Measurements from ENCODE around the gene DTNBP1. TPM values are rescaled to one million over a fixed set of nuclear protein-coding genes. Genes with fewer than 3 reads are reported as not detected.

Gene DTNBP1
- total and polyA plus RNA-seq, 2 of the 8 experiments (the other 6 are each of a cell fraction or from before 2014, with no cell fraction given): 13.5 to 22.1 TPM

- POLR2A ChIA-PET (ENCODE audit: partially characterized antibody): no interaction called here
- H3K27ac ChIP-seq (ENCODE audit: low read depth, low read length): no peak overlapping the region
Observed at GRCh38 chr6:15560713-15561112, 102.1 kb downstream of the DTNBP1 start.

More at GRCh38 chr6:15560713-15561112, 102.1 kb downstream of the DTNBP1 start:
- no peak overlapping the region for H2AFZ ChIP-seq (ENCODE audit: low read length)
- WGBS, 2 experiments (ENCODE audit: extremely low coverage in 1 of 2, insufficient coverage in 1 of 2, insufficient read length in 1 of 2, insufficient replicate concordance in 2 of 2, low coverage in 1 of 2, low lambda C conversion rate in 2 of 2, missing lambda C conversion rate in 1 of 2): 100% methylated on average over 1 of the region's 1 CpG; no CpG with 5 or more reads in 1 of the 2 experiments
- H4K20me1 ChIP-seq (replicated peaks in 1 of 2; ENCODE audit: control insufficient read depth in 1 of 2, insufficient read depth in 2 of 2, low read length in 2 of 2): peaks cover 0 to 2% of the 10 kb centered on the region in 2 experiments
- no peak overlapping the region for H4K91ac ChIP-seq (replicated peaks; ENCODE audit: insufficient read length, low read length)
- no peaks in the 10 kb centered on the region for H3K23me2 ChIP-seq (ENCODE audit: low read depth, low read length)
- H3K4me3 ChIP-seq (ENCODE audit: extremely low read depth in 1 of 4, insufficient read depth in 2 of 4, low read depth in 3 of 4, low read length in 4 of 4): no peak overlapping the region
- CTCF ChIA-PET (ENCODE audit: partially characterized antibody): interaction anchor here (0.6 kb wide), 1 partner anchor 647 kb away, joined by 5 read pairs; no protein-coding TSS in a partner anchor
- no peak overlapping the region for H2BK20ac ChIP-seq (ENCODE audit: low read length)
- H3K79me1 ChIP-seq (ENCODE audit: low read depth, low read length): no peaks in the 10 kb centered on the region
- no peak overlapping the region for H3K4ac ChIP-seq (replicated peaks; ENCODE audit: insufficient read length, low read depth, low read length)
- no peak overlapping the region for H3K9ac ChIP-seq (replicated peaks in 1 of 4; ENCODE audit: extremely low read depth in 1 of 4, low read depth in 3 of 4, low read length in 3 of 4)
- H2AK5ac ChIP-seq (ENCODE audit: low read depth, low read length): no peak overlapping the region
- no peak overlapping the region for H2BK5ac ChIP-seq (ENCODE audit: low read depth, low read length)
- no peak overlapping the region for H3K23ac ChIP-seq (ENCODE audit: insufficient read length)
- H3K14ac ChIP-seq (ENCODE audit: insufficient read length): no peak overlapping the region
- TF ChIP-seq SP2 (IDR thresholded peaks at IDR 0.05; ENCODE audit: low read length) (no peak), YY1 (IDR thresholded peaks at IDR 0.05; ENCODE audit: low read depth, low read length) (no peak), RAD21 (IDR thresholded peaks at IDR 0.05 in 1 of 2, conservative IDR thresholded peaks at IDR 0.05 in 1 of 2; ENCODE audit: low read depth in 2 of 2, low read length in 2 of 2) (no peak), SUZ12 (IDR thresholded peaks at IDR 0.05; ENCODE audit: low read length) (no peak), RFX5 (IDR thresholded peaks at IDR 0.05; ENCODE audit: borderline replicate concordance, low read depth, low read length) (no peak), TBP (IDR thresholded peaks at IDR 0.05; ENCODE audit: low read depth, low read length) (no peak)
- no peak overlapping the region for H2BK120ac ChIP-seq (replicated peaks; ENCODE audit: low read depth, low read length)
- H3K79me2 ChIP-seq (ENCODE audit: control insufficient read depth in 1 of 2, insufficient read depth in 2 of 2, low read length in 2 of 2): no peaks in the 10 kb centered on the region
- H2BK15ac ChIP-seq (ENCODE audit: low read length): no peak overlapping the region
- no peak for DNase-seq (ENCODE audit: low read depth in 1 of 2, low spot score in 2 of 2)
- no peaks in the 10 kb centered on the region for H3K9me3 ChIP-seq (ENCODE audit: insufficient read depth in 2 of 2, low read depth in 1 of 2, low read length in 1 of 2)
- H4K5ac ChIP-seq (ENCODE audit: insufficient read length, low read depth, low read length): no peak overlapping the region
- H3K4me2 ChIP-seq (ENCODE audit: insufficient read depth in 1 of 2, low read depth in 2 of 2, low read length in 2 of 2): no peak overlapping the region
- H2BK12ac ChIP-seq (ENCODE audit: low read depth, low read length): no peak overlapping the region
- no peak overlapping the region for H3K18ac ChIP-seq (ENCODE audit: extremely low read depth, low read length)
- no peaks in the 10 kb centered on the region for H3K36me3 ChIP-seq (ENCODE audit: control insufficient read depth in 2 of 4, insufficient read depth in 4 of 4, low read length in 3 of 4)
- H3K56ac ChIP-seq (replicated peaks; ENCODE audit: insufficient read length, low read depth, low read length): no peak overlapping the region
- H3K4me1 ChIP-seq (replicated peaks in 1 of 4; ENCODE audit: control insufficient read depth in 3 of 4, insufficient read depth in 4 of 4, low read length in 3 of 4): no peaks in the 10 kb centered on the region
- no peak overlapping the region for H4K8ac ChIP-seq (ENCODE audit: extremely low read depth, insufficient read depth, low read length)
- no peak for FAIRE-seq
- no peaks in the 10 kb centered on the region; a peak in 1 of 7 replicates for H3K27me3 ChIP-seq (replicated peaks in 1 of 4; ENCODE audit: control insufficient read depth in 3 of 4, extremely low read depth in 1 of 4, insufficient read depth in 3 of 4, low read length in 3 of 4)
